CD4-positive, alpha-beta T cell (primary cell): Measurements from ENCODE around the gene TMEM233. TPM values are rescaled to one million over a fixed set of nuclear protein-coding genes. Genes with fewer than 3 reads are reported as not detected.

ENCODE experiments used
- ATAC-seq: fragments of 200-7000 bp; cut with Tn5 transposase; one replicate; pipeline ENCODE4 v1.10.0; 2022; ENCODE audit warnings: mild to moderate bottlenecking; ENCODE audit not compliant: poor library complexity
- CTCF ChIA-PET: fragments of 350-600 bp; sonication (Branson Sonifier 250); formaldehyde crosslinking; loops from one replicate; lab custom pipeline; 2021; ENCODE audit warnings: antibody characterized with exemption, inconsistent platforms; lab: Charles Lee
- POLR2A ChIA-PET: fragments of 350-600 bp; sonication (Branson Sonifier 250); formaldehyde crosslinking; loops from one replicate; lab custom pipeline; 2021; ENCODE audit warnings: antibody characterized with exemption, inconsistent platforms; lab: Charles Lee
- DNase-seq, 14 experiments: peaks; one replicate each; pipeline ENCODE4 v3.0.0-alpha.2; 2013 to 2020; ENCODE audit warnings: mixed read lengths in 2 of 14
- H3K27ac ChIP-seq, 2 donors: one replicate each; pipeline versions ENCODE4 v1.5.1 to v1.7.0; 2013; ENCODE audit warnings: low read length in 2 of 2, low read depth in 1 of 2, mild to moderate bottlenecking in 1 of 2
- H3K27me3 ChIP-seq, 2 experiments: 1 replicate in 1 of 2; 2 replicates in 1 of 2; pipeline versions ENCODE4 v1.6.1 to v1.7.0; 2013; ENCODE audit warnings: low read length in 2 of 2, control low read depth in 1 of 2, mild to moderate bottlenecking in 1 of 2, moderate library complexity in 1 of 2; ENCODE audit not compliant: insufficient read depth in 2 of 2, control insufficient read depth in 1 of 2
- H3K36me3 ChIP-seq: one replicate; pipeline ENCODE4 v1.6.1; 2013; ENCODE audit warnings: low read length, control low read depth; ENCODE audit not compliant: insufficient read depth
- H3K4me1 ChIP-seq: one replicate; pipeline ENCODE4 v1.6.1; 2013; ENCODE audit warnings: low read length, control low read depth; ENCODE audit not compliant: insufficient read depth
- H3K4me3 ChIP-seq: one replicate; pipeline ENCODE4 v1.5.1; 2013; ENCODE audit warnings: mild to moderate bottlenecking, low read length, moderate library complexity
- H3K9me3 ChIP-seq, 2 experiments: 1 replicate in 1 of 2; 2 replicates in 1 of 2; pipeline versions ENCODE4 v1.6.1 to v1.7.0; 2013; ENCODE audit warnings: low read length in 2 of 2, mild to moderate bottlenecking in 2 of 2, control low read depth in 1 of 2, moderate library complexity in 1 of 2; ENCODE audit not compliant: control insufficient read depth in 1 of 2, insufficient read depth in 1 of 2
- H3K27ac Mint-ChIP-seq: one replicate; pipeline ENCODE4 v1.8.0; 2020; ENCODE audit warnings: mixed read lengths
- H3K27me3 Mint-ChIP-seq: one replicate; pipeline ENCODE4 v1.8.0; 2021; ENCODE audit warnings: mixed read lengths
- H3K36me3 Mint-ChIP-seq: one replicate; pipeline ENCODE4 v1.8.0; 2021; ENCODE audit warnings: low read depth, mixed read lengths
- H3K4me1 Mint-ChIP-seq: one replicate; pipeline ENCODE4 v1.8.0; 2021; ENCODE audit warnings: low read depth, mixed read lengths
- H3K4me3 Mint-ChIP-seq: one replicate; pipeline ENCODE4 v1.8.0; 2020; ENCODE audit warnings: mild to moderate bottlenecking, mixed read lengths
- H3K9me3 Mint-ChIP-seq: one replicate; pipeline ENCODE4 v1.8.0; 2020; ENCODE audit warnings: mixed read lengths
- CTCF ChIP-seq: fragments of 200-600 bp; IDR thresholded peaks from one replicate; pipeline ENCODE4 v1.8.0; 2022; ENCODE audit warnings: antibody characterized with exemption, mild to moderate bottlenecking
- intact Hi-C, 2 experiments: fragments of 100-400 bp; cut with DNase I in 1 of 2; cut with micrococcal nuclease in 1 of 2; formaldehyde crosslinking; loops; one replicate each; pipeline versions ENCODE4 v1.15.1 to v1.9.0; 2023 to 2025; cut with DNase I, micrococcal nuclease
- total RNA-seq, 174 experiments: library from RNA in 2 of 174; stranded (reverse) in 2 of 174; gene quantifications; one replicate each; pipeline ENCODE4 v1.2.3 and lab custom pipeline; 2021 to 2026

Gene TMEM233
- total RNA-seq, 2 experiments from 2014 or later, result not detected

GRCh38 chr12:119689935-119690500 lies 96.4 kb downstream of the TMEM233 start:
- intact Hi-C loops, result loop anchor here in 1 of 2 experiments (10.0 kb wide), 1 partner anchor 215 kb away; no protein-coding TSS in a partner anchor
- H3K4me1 ChIP-seq, result no peaks in the 10 kb centered on the region
- no peaks in the 10 kb centered on the region for H3K9me3 ChIP-seq
- Mint-ChIP-seq H3K36me3 (no peaks in the 10 kb centered on the region), H3K4me3 (no peak overlapping the region), H3K27me3 (no peaks in the 10 kb centered on the region), H3K4me1 (no peaks in the 10 kb centered on the region), H3K27ac (no peak overlapping the region), H3K9me3 (no peaks in the 10 kb centered on the region)
- no peak for TF ChIP-seq CTCF
- ChIA-PET POLR2A (interaction anchor here (0.7 kb wide), 1 partner anchor 15 kb away, joined by 3 read pairs; no protein-coding TSS in a partner anchor), CTCF (no interaction called here)
- no peak overlapping the region for H3K4me3 ChIP-seq
- no peak for ATAC-seq
- H3K36me3 ChIP-seq, result no peaks in the 10 kb centered on the region
- no peak for DNase-seq
- H3K27ac ChIP-seq, result no peak overlapping the region
- H3K27me3 ChIP-seq, result no peaks in the 10 kb centered on the region

- ChIA-PET POLR2A (no interaction called here), CTCF (no interaction called here)
- Histone ChIP-seq H3K27ac (no peak overlapping the region), H3K27me3 (no peaks in the 10 kb centered on the region), H3K4me3 (no peak overlapping the region), H3K4me1 (no peaks in the 10 kb centered on the region), H3K36me3 (no peaks in the 10 kb centered on the region), H3K9me3 (no peaks in the 10 kb centered on the region)
- Mint-ChIP-seq H3K4me3 (no peak overlapping the region), H3K27ac (no peak overlapping the region), H3K36me3 (no peaks in the 10 kb centered on the region), H3K4me1 (no peaks in the 10 kb centered on the region), H3K9me3 (no peaks in the 10 kb centered on the region), H3K27me3 (no peaks in the 10 kb centered on the region)
- no peak for TF ChIP-seq CTCF
- intact Hi-C loops, result loop anchor here in 1 of 2 experiments (10.0 kb wide), 1 partner anchor 213 kb away; no protein-coding TSS in a partner anchor
- ATAC-seq, result no peak
- DNase-seq, result no peak
These were observed 97.7 kb downstream of the TMEM233 start for GRCh38 chr12:119691202-119691810.

- TF ChIP-seq CTCF, result no peak
- DNase-seq (no peak), ATAC-seq (no peak)
- no peaks in the 10 kb centered on the region for H3K36me3 Mint-ChIP-seq
- H3K27ac Mint-ChIP-seq, result no peak overlapping the region
- no peaks in the 10 kb centered on the region for H3K4me1 ChIP-seq
- no peaks in the 10 kb centered on the region for H3K9me3 ChIP-seq
- no peaks in the 10 kb centered on the region for H3K9me3 Mint-ChIP-seq
- CTCF ChIA-PET, result no interaction called here
- POLR2A ChIA-PET, result no interaction called here
- no peak overlapping the region for H3K4me3 ChIP-seq
- intact Hi-C loops, result loop anchor here in 1 of 2 experiments (10.0 kb wide), 1 partner anchor 212 kb away; no protein-coding TSS in a partner anchor
- no peaks in the 10 kb centered on the region for H3K36me3 ChIP-seq
- no peaks in the 10 kb centered on the region for H3K27me3 Mint-ChIP-seq
- H3K27me3 ChIP-seq, result no peaks in the 10 kb centered on the region
- no peak overlapping the region for H3K27ac ChIP-seq
- H3K4me1 Mint-ChIP-seq, result no peaks in the 10 kb centered on the region
- H3K4me3 Mint-ChIP-seq, result no peak overlapping the region
These were observed 98.8 kb downstream of the TMEM233 start for GRCh38 chr12:119692410-119692809.

Other genes starting within 250 kb of the TMEM233 start
- gene PRKAB1, start 74.4 kb downstream of the TMEM233 start, total RNA-seq, result 10 to 100 TPM; 18.6 to 24.2 TPM